Measurements from ENCODE around the gene GLIS1. TPM values are rescaled to one million over a fixed set of nuclear protein-coding genes. Genes with fewer than 3 reads are reported as not detected.
A peak's percentile ranks its signal among the peaks of the same experiment; 100 is the strongest.

GLIS1 gene
- total RNA-seq, 2 experiments from 2014 or later: not detected

GRCh38 chr1:53600001-53600400, 139.0 kb downstream of the GLIS1 start:
- POLR2A ChIA-PET: interaction anchor here (0.5 kb wide), 1 partner anchor 759 kb away, joined by 3 read pairs; no protein-coding TSS in a partner anchor
- peaks cover 5% of the 10 kb centered on the region for H3K4me1 Mint-ChIP-seq
- no peak for DNase-seq
- no peaks in the 10 kb centered on the region for H3K9me3 Mint-ChIP-seq
- no peaks in the 10 kb centered on the region for H3K36me3 Mint-ChIP-seq
- ATAC-seq (ENCODE audit: low read depth): no peak
- no peak overlapping the region for H3K27ac Mint-ChIP-seq
- no peaks in the 10 kb centered on the region for H3K27me3 Mint-ChIP-seq
- H3K4me3 Mint-ChIP-seq: no peak overlapping the region

- POLR2A ChIA-PET: interaction anchor here (0.5 kb wide), 1 partner anchor 760 kb away, joined by 3 read pairs; no protein-coding TSS in a partner anchor
- H3K27ac Mint-ChIP-seq: no peak overlapping the region
- ATAC-seq (ENCODE audit: low read depth) (no peak), DNase-seq (no peak)
- peaks cover 5% of the 10 kb centered on the region for H3K4me1 Mint-ChIP-seq
- H3K4me3 Mint-ChIP-seq: no peak overlapping the region
- no peaks in the 10 kb centered on the region for H3K9me3 Mint-ChIP-seq
- no peaks in the 10 kb centered on the region for H3K27me3 Mint-ChIP-seq
- H3K36me3 Mint-ChIP-seq: no peaks in the 10 kb centered on the region
Measured at GRCh38 chr1:53599481-53599880, 139.5 kb downstream of the GLIS1 start.

- POLR2A ChIA-PET: no interaction called here
- no peaks in the 10 kb centered on the region for H3K9me3 Mint-ChIP-seq
- ATAC-seq (ENCODE audit: low read depth) (no peak), DNase-seq (no peak)
- no peaks in the 10 kb centered on the region for H3K27me3 Mint-ChIP-seq
- H3K36me3 Mint-ChIP-seq: no peaks in the 10 kb centered on the region
- H3K4me1 Mint-ChIP-seq: peaks cover 5% of the 10 kb centered on the region
- H3K27ac Mint-ChIP-seq: no peak overlapping the region
- no peak overlapping the region for H3K4me3 Mint-ChIP-seq
Measured at GRCh38 chr1:53598966-53599365, 140.0 kb downstream of the GLIS1 start.

GRCh38 chr1:53595906-53596305, 143.1 kb downstream of the GLIS1 start:
- Mint-ChIP-seq H3K4me3 (no peak overlapping the region), H3K27ac (no peak overlapping the region), H3K9me3 (no peaks in the 10 kb centered on the region), H3K4me1 (peaks cover 3% of the 10 kb centered on the region), H3K27me3 (no peaks in the 10 kb centered on the region), H3K36me3 (no peaks in the 10 kb centered on the region)
- POLR2A ChIA-PET: no interaction called here
- ATAC-seq (ENCODE audit: low read depth) (no peak), DNase-seq (no peak)

- POLR2A ChIA-PET: no interaction called here
- no peak overlapping the region for H3K4me3 Mint-ChIP-seq
Measured at GRCh38 chr1:53594391-53595180, 144.4 kb downstream of the GLIS1 start.

GRCh38 chr1:53593758-53594380, 145.1 kb downstream of the GLIS1 start:
- peak; percentile 42 for DNase-seq
- no peak for ATAC-seq (ENCODE audit: low read depth)

More at GRCh38 chr1:53594391-53595180, 144.4 kb downstream of the GLIS1 start:
- Mint-ChIP-seq H3K4me1 (no peaks in the 10 kb centered on the region), H3K9me3 (no peaks in the 10 kb centered on the region), H3K27me3 (no peaks in the 10 kb centered on the region), H3K27ac (no peak overlapping the region), H3K36me3 (no peaks in the 10 kb centered on the region)
- ATAC-seq (ENCODE audit: low read depth) (no peak), DNase-seq (peak; percentile 24)

GRCh38 chr1:53592985-53593757, 145.8 kb downstream of the GLIS1 start:
- Mint-ChIP-seq H3K4me3 (no peak overlapping the region), H3K9me3 (no peaks in the 10 kb centered on the region), H3K27me3 (peaks cover 6% of the 10 kb centered on the region), H3K36me3 (no peaks in the 10 kb centered on the region), H3K27ac (no peak overlapping the region), H3K4me1 (no peaks in the 10 kb centered on the region)
- POLR2A ChIA-PET: no interaction called here
- DNase-seq: no peak
- ATAC-seq (ENCODE audit: low read depth): no peak

More at GRCh38 chr1:53593758-53594380, 145.1 kb downstream of the GLIS1 start:
- Mint-ChIP-seq H3K27me3 (peaks cover 2% of the 10 kb centered on the region), H3K4me3 (no peak overlapping the region), H3K4me1 (no peaks in the 10 kb centered on the region), H3K9me3 (no peaks in the 10 kb centered on the region), H3K36me3 (no peaks in the 10 kb centered on the region), H3K27ac (no peak overlapping the region)
- POLR2A ChIA-PET: no interaction called here

GRCh38 chr1:53592521-53592982, 146.4 kb downstream of the GLIS1 start:
- peaks cover 8% of the 10 kb centered on the region for H3K27me3 Mint-ChIP-seq
- peak; percentile 32 for DNase-seq
- H3K36me3 Mint-ChIP-seq: no peaks in the 10 kb centered on the region
- ATAC-seq (ENCODE audit: low read depth): no peak
- POLR2A ChIA-PET: no interaction called here
- H3K4me1 Mint-ChIP-seq: no peaks in the 10 kb centered on the region
- H3K4me3 Mint-ChIP-seq: no peak overlapping the region
- no peak overlapping the region for H3K27ac Mint-ChIP-seq
- no peaks in the 10 kb centered on the region for H3K9me3 Mint-ChIP-seq

GRCh38 chr1:53591924-53592323, 147.0 kb downstream of the GLIS1 start:
- POLR2A ChIA-PET: no interaction called here
- Mint-ChIP-seq H3K36me3 (no peaks in the 10 kb centered on the region), H3K4me3 (no peak overlapping the region), H3K27me3 (peaks cover 9% of the 10 kb centered on the region), H3K27ac (no peak overlapping the region), H3K4me1 (no peaks in the 10 kb centered on the region), H3K9me3 (no peaks in the 10 kb centered on the region)
- ATAC-seq (ENCODE audit: low read depth): no peak
- DNase-seq: no peak

GRCh38 chr1:53590531-53591515, 148.1 kb downstream of the GLIS1 start:
- Mint-ChIP-seq H3K27me3 (peaks cover 16% of the 10 kb centered on the region), H3K4me1 (no peaks in the 10 kb centered on the region), H3K9me3 (no peaks in the 10 kb centered on the region), H3K36me3 (no peaks in the 10 kb centered on the region), H3K4me3 (no peak overlapping the region), H3K27ac (no peak overlapping the region)
- DNase-seq (no peak), ATAC-seq (ENCODE audit: low read depth) (no peak)
- POLR2A ChIA-PET: no interaction called here

GRCh38 chr1:53590104-53590503, 148.9 kb downstream of the GLIS1 start:
- Mint-ChIP-seq H3K9me3 (no peaks in the 10 kb centered on the region), H3K4me3 (no peak overlapping the region), H3K4me1 (peaks cover 4% of the 10 kb centered on the region), H3K27me3 (peaks cover 16% of the 10 kb centered on the region), H3K27ac (no peak overlapping the region), H3K36me3 (no peaks in the 10 kb centered on the region)
- DNase-seq (no peak), ATAC-seq (ENCODE audit: low read depth) (no peak)
- POLR2A ChIA-PET: no interaction called here

- H3K4me3 Mint-ChIP-seq: no peak overlapping the region
- H3K36me3 Mint-ChIP-seq: no peaks in the 10 kb centered on the region
- H3K4me1 Mint-ChIP-seq: peaks cover 13% of the 10 kb centered on the region
- no peak overlapping the region for H3K27ac Mint-ChIP-seq
- no peak for ATAC-seq (ENCODE audit: low read depth)
- H3K27me3 Mint-ChIP-seq: peaks cover 16% of the 10 kb centered on the region
- POLR2A ChIA-PET: no interaction called here
- DNase-seq: no peak
- H3K9me3 Mint-ChIP-seq: no peaks in the 10 kb centered on the region
Measured at GRCh38 chr1:53589043-53589887, 149.7 kb downstream of the GLIS1 start.
